ENCODE measurements around the gene CHD6. TPM values are rescaled to one million over a fixed set of nuclear protein-coding genes. Genes with fewer than 3 reads are reported as not detected.

The CHD6 gene
- total RNA-seq, 1 donor from 2014 or later, result 45.4 TPM

GRCh38 chr20:41403604-41404003 lies 214.6 kb downstream of the CHD6 start:
- intact Hi-C loops (cut with micrococcal nuclease), result no loop called here

DNA sequence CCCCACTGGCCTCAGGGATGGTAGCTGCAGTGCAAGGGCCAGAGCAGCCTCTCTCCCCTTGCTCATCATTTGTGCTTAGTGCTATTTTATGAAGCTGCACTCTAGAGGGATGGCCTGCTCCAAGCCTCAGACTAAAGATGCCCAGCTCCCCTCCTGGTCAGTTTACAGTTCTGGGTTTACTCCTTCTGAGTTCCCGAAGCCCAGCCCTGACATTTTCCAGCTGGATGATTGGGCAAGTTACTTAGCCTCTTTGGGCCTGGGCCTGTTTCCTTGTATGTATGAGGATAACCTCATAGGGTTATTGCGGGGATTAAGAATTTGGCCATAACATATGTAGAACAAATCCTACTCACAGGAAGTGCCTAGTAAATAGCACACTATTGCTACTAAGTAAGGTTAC lies 219.8 kb downstream of the CHD6 start:
- intact Hi-C loops (cut with micrococcal nuclease), result no loop called here

- intact Hi-C loops (cut with micrococcal nuclease), result no loop called here
Measured at GRCh38 chr20:41395667-41396664, 222.2 kb downstream of the CHD6 start.

GRCh38 chr20:41394931-41395666 lies 223.1 kb downstream of the CHD6 start:
- intact Hi-C loops (cut with micrococcal nuclease), result no loop called here

DNA sequence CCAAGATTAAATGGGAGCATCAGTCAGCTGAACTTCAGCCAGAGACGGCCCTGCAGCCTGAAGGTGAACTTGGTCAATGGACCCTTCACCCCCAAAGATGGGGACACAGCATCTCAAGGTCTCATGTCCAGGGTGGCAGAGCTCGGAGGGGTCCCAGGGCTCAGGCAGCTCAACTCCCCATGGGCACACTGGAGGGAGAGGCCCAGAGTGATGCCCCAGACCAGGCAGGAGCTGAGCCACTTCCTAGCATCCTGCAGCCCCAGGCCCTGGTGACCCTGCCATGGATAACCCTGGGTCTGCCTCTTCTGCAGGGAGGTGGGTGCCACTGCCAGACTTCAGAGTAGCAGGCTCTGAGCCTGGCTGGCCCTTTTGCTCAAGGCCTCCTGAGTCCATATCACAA lies 224.1 kb downstream of the CHD6 start:
- intact Hi-C loops (cut with micrococcal nuclease), result no loop called here

GRCh38 chr20:41393705-41394066 lies 224.5 kb downstream of the CHD6 start:
- intact Hi-C loops (cut with micrococcal nuclease), result no loop called here

GRCh38 chr20:41392871-41393704 lies 225.1 kb downstream of the CHD6 start:
- intact Hi-C loops (cut with micrococcal nuclease), result no loop called here

GRCh38 chr20:41392295-41392694 lies 225.9 kb downstream of the CHD6 start:
- intact Hi-C loops (cut with micrococcal nuclease), result no loop called here

- intact Hi-C loops (cut with micrococcal nuclease), result no loop called here
Measured at GRCh38 chr20:41391587-41392001, 226.6 kb downstream of the CHD6 start.

DNA sequence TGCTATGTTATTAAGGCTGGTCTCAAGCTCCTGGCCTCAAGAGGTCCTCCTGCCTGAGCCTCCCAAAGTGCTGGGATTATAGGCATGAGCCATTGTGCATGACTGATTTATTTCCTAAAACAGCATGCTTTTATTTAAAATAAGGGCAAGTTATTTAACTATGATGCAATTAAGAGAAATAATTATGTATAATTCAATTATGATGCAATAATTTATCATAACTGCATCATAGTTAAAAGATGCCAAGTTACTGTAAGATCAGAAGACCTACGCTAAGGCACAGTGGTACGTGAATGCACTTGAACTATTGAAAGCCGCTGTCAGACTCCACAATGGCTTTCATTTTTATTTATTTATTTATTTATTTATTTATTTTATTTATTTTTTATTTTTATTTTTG lies 227.3 kb downstream of the CHD6 start:
- intact Hi-C loops (cut with micrococcal nuclease), result no loop called here

DNA sequence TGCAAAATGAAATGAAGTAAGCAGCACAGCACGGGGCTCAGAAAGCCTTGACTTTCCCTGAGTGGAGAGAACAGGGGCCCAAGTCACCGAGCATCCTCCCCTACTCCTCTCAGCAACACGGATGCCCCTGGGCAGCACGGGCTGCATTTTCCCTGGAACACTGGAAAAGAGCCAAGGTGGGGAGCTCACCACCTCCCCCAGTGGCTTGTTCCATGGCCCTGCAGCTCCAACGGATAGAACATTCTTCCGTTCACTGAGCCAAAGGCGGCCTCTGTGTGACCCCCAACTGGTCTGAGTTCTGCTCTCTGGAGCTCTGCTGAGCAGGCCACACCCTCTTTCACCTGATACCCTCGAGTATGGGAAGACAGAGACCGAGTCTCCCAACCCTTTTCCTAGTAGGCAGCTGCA lies 230.7 kb downstream of the CHD6 start:
- intact Hi-C loops (cut with micrococcal nuclease), result no loop called here

- intact Hi-C loops (cut with micrococcal nuclease), result no loop called here
Measured at GRCh38 chr20:41386502-41387427, 231.4 kb downstream of the CHD6 start.

DNA sequence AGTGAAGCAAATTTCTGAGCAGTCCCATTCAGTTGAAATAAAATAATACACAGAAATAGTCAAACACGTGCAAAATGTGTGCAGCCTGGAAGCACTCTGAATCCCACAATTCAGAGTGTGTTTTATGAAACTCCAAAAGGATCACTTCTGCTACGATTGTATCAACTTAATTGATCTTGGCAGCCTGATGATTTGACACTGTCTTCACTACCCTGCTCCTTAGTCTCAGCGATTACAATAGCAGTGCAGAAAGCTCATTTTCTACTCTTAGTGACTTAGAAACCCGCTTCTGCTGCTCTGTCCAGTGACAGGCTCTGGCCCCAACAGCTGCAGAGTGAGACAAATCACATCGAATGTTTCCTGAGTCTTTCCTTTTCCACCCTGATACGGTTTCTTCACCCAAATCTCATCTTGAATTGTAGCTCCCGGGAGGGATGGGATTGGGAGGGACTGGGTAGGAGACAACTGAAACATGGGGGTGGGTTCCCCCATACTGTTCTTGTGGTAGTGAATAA lies 235.3 kb downstream of the CHD6 start:
- intact Hi-C loops (cut with micrococcal nuclease), result no loop called here

GRCh38 chr20:41380551-41381193 lies 237.5 kb downstream of the CHD6 start:
- intact Hi-C loops (cut with micrococcal nuclease), result no loop called here

- intact Hi-C loops (cut with micrococcal nuclease), result no loop called here
Measured at GRCh38 chr20:41379551-41379950, 238.6 kb downstream of the CHD6 start.

- intact Hi-C loops (cut with micrococcal nuclease), result no loop called here
Measured at GRCh38 chr20:41377275-41377674, 240.9 kb downstream of the CHD6 start.

- intact Hi-C loops (cut with micrococcal nuclease), result no loop called here
Measured at GRCh38 chr20:41376349-41376748, 241.8 kb downstream of the CHD6 start.

DNA sequence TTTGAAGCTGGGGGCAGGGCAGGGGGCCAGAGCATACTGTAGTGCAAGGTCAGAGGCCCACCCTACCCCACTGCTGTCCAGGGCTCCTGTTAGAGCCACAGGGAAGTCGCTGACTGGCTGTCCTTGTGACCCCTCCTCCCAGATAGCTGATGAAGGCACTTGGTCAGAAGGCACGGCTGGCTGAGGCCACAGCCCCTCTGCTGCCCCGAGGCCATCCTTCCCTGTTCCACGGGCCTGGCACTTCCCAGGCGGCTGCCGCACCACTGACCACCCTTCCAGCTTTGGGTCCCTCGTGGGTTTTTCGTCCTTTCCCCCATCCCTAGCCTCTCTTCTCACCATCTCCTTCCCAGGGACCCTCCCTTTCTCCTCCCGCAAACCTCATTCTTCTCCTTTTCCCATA lies 242.3 kb downstream of the CHD6 start:
- intact Hi-C loops (cut with micrococcal nuclease), result no loop called here

All from T-helper 1 cell treated with Interleukin-12 subunit alpha and Interleukin-12 subunit beta and Interleukin-4 antibody, amounts not matched to agents 30 ng/mL and 1 ng/mL, for 36 hours (primary cell).